OCI-LY7 (cell line): ENCODE data around the gene DENND2A. TPM values are rescaled to one million over a fixed set of nuclear protein-coding genes. Genes with fewer than 3 reads are reported as not detected.

Source experiments
- BruUV-seq: library from RNA; stranded (reverse); fragments of 400-500 nt; replicated peaks from 2 replicates; lab custom pipeline; 2021; lab: Mats Ljungman, UMichigan
- CTCF ChIA-PET: fragments of 300-600 bp; sonication (Branson Sonifier 250); formaldehyde crosslinking; loops from one replicate; lab custom pipeline; 2022; ENCODE audit warnings: antibody characterized with exemption; ENCODE audit not compliant: unreplicated experiment; lab: Charles Lee
- POLR2A ChIA-PET: fragments of 300-600 bp; sonication (Branson Sonifier 250); formaldehyde crosslinking; loops from one replicate; lab custom pipeline; 2022; ENCODE audit warnings: antibody characterized with exemption; lab: Charles Lee
- DNase-seq: peaks from one replicate; pipeline ENCODE4 v3.0.0-alpha.2; 2015; ENCODE audit warnings: low spot score
- H2AFZ ChIP-seq: fragments of 200-600 bp; sonication (generic), shearing (Covaris generic); 2 replicates; pipeline ENCODE4 v1.6.1; 2014; ENCODE audit warnings: mild to moderate bottlenecking, antibody characterized with exemption, low read length, moderate library complexity
- H3K27ac ChIP-seq: fragments of 200-600 bp; sonication (generic); 2 replicates; pipeline ENCODE4 v1.5.1; 2014; ENCODE audit warnings: mixed run types, low read depth, mild to moderate bottlenecking, moderate library complexity, low read length, inconsistent platforms; ENCODE audit not compliant: poor library complexity, severe bottlenecking
- H3K36me3 ChIP-seq: fragments of 200-600 bp; sonication (generic); 2 replicates; pipeline ENCODE4 v1.6.1; 2014; ENCODE audit warnings: mild to moderate bottlenecking, antibody characterized with exemption, low read length, moderate library complexity, mixed read lengths; ENCODE audit not compliant: insufficient read depth
- H3K4me1 ChIP-seq: fragments of 200-600 bp; sonication (generic); 2 replicates; pipeline ENCODE4 v1.5.1; 2014; ENCODE audit warnings: mild to moderate bottlenecking, low read length; ENCODE audit not compliant: insufficient read depth, poor library complexity, severe bottlenecking
- H3K4me2 ChIP-seq: fragments of 200-600 bp; sonication (generic); 2 replicates; pipeline ENCODE4 v1.6.1; 2014; ENCODE audit warnings: mild to moderate bottlenecking, low read length
- H3K4me3 ChIP-seq: fragments of 200-600 bp; sonication (generic); 2 replicates; pipeline ENCODE4 v1.5.1; 2014; ENCODE audit warnings: mild to moderate bottlenecking, low read depth, low read length; ENCODE audit not compliant: poor library complexity, severe bottlenecking
- H3K79me2 ChIP-seq: fragments of 200-600 bp; sonication (generic); 2 replicates; pipeline ENCODE4 v1.6.1; 2016; ENCODE audit warnings: low read depth, mild to moderate bottlenecking, low read length, moderate library complexity, mixed read lengths; ENCODE audit not compliant: insufficient read depth
- H3K9me2 ChIP-seq: fragments of 200-600 bp; sonication (generic); 2 replicates; pipeline ENCODE4 v1.6.1; 2016; ENCODE audit warnings: mild to moderate bottlenecking, low read length, mixed read lengths; ENCODE audit not compliant: insufficient read depth
- H3K9me3 ChIP-seq: fragments of 200-600 bp; sonication (generic); 2 replicates; pipeline ENCODE4 v1.6.1; 2014; ENCODE audit warnings: mild to moderate bottlenecking, mixed run types, low read length, mixed read lengths
- H4K20me1 ChIP-seq: fragments of 200-600 bp; sonication (generic); 2 replicates; pipeline ENCODE4 v1.6.1; 2014; ENCODE audit warnings: mild to moderate bottlenecking, antibody characterized with exemption, low read length, moderate library complexity, mixed read lengths; ENCODE audit not compliant: insufficient read depth
- EZH2phosphoT487 ChIP-seq: fragments of 200-600 bp; sonication (generic); IDR thresholded peaks from 2 replicates; pipeline ENCODE4 v1.6.1; 2018; ENCODE audit warnings: low read depth, borderline replicate concordance, mild to moderate bottlenecking, mixed run types, antibody characterized with exemption, low read length, moderate library complexity, mixed read lengths
- intact Hi-C: fragments of 100-400 bp; cut with micrococcal nuclease; formaldehyde crosslinking; loops from one replicate; pipeline ENCODE4 v1.10.0; 2022; ENCODE audit not compliant: unreplicated experiment
- total RNA-seq, 2 experiments: library from RNA; depleted of rRNA in 1 of 2; stranded (reverse); fragments of >200 nt in 1 of 2; shearing (Covaris generic) in 1 of 2; gene quantifications; 2 replicates each; pipeline ENCODE4 v1.2.3, GENCODE V29; 2014 to 2022
- TF ChIP-seq, protein P1 (sequence below): fragments of 200-600 bp; sonication (generic); conservative IDR thresholded peaks from 2 replicates; pipeline ENCODE4 v1.5.1; 2014; ENCODE audit warnings: mild to moderate bottlenecking, antibody characterized with exemption, low read length, moderate library complexity, mixed read lengths

Gene DENND2A
- total RNA-seq, 2 experiments from 2014 or later = 0.13 to 0.35 TPM

DNA sequence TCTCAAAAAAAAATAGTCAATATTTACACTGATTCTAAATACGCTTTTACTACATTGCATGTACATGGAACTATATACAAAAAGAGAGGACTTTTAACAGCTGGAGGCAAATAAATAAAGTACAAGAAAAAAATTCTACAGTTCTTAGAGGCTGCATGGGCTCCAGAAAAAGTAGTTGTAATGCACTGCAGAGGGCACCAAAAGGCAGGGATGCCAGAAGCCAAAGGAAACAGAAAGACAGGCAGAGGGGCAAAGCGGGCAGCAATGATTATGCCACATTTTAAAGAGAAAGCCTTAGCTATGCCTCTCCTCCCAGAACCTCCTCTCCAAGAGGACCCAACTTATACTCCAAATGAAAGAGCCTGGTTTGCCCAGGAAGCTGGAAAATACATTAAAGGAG, 20.5 kb upstream of the DENND2A start:
- no peaks in the 10 kb centered on the region for H3K36me3 ChIP-seq

DNA sequence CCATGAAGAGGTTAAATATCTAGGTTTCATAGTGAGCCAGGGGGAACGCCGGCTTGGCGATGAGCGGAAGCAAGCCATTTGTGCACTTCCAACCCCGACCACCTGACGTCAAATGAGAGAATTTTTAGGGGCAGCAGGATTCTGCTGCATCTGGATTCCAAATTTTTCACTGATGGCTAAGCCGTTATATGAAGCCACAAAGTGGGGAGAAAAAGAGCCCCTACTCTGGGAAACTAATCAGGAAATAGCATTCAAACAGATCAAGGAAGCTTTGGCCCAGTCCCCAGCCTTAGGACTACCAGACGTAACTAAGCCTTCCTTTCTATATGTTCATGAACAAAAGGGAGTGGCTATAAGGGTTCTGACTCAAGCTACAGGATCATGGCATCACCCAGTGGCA, 19.2 kb upstream of the DENND2A start:
- no peak overlapping the region for H3K4me3 ChIP-seq
- DNase-seq = no peak
- no peaks in the 10 kb centered on the region for H3K79me2 ChIP-seq
- H2AFZ ChIP-seq = no peak overlapping the region
- peaks cover 9% of the 10 kb centered on the region for H3K4me1 ChIP-seq
- BruUV-seq = no TSS peak
- no peak overlapping the region for H3K27ac ChIP-seq
- no peak for TF ChIP-seq EZH2phosphoT487
- TF ChIP-seq, protein P1, sequence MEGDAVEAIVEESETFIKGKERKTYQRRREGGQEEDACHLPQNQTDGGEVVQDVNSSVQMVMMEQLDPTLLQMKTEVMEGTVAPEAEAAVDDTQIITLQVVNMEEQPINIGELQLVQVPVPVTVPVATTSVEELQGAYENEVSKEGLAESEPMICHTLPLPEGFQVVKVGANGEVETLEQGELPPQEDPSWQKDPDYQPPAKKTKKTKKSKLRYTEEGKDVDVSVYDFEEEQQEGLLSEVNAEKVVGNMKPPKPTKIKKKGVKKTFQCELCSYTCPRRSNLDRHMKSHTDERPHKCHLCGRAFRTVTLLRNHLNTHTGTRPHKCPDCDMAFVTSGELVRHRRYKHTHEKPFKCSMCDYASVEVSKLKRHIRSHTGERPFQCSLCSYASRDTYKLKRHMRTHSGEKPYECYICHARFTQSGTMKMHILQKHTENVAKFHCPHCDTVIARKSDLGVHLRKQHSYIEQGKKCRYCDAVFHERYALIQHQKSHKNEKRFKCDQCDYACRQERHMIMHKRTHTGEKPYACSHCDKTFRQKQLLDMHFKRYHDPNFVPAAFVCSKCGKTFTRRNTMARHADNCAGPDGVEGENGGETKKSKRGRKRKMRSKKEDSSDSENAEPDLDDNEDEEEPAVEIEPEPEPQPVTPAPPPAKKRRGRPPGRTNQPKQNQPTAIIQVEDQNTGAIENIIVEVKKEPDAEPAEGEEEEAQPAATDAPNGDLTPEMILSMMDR = no peak
- intact Hi-C loops = no loop called here
- H3K9me3 ChIP-seq = no peaks in the 10 kb centered on the region
- no peaks in the 10 kb centered on the region for H3K9me2 ChIP-seq
- H3K4me2 ChIP-seq = no peak overlapping the region
- no peaks in the 10 kb centered on the region for H4K20me1 ChIP-seq
- CTCF ChIA-PET = no interaction called here
- POLR2A ChIA-PET = no interaction called here
- no peaks in the 10 kb centered on the region for H3K36me3 ChIP-seq

More for the DNA sequence above, 20.5 kb upstream of the DENND2A start:
- POLR2A ChIA-PET = no interaction called here
- no peaks in the 10 kb centered on the region for H3K79me2 ChIP-seq
- H3K4me2 ChIP-seq = no peak overlapping the region
- CTCF ChIA-PET = no interaction called here
- no peak overlapping the region for H2AFZ ChIP-seq
- TF ChIP-seq EZH2phosphoT487 = no peak
- TF ChIP-seq, protein P1 = 0 out of 2 replicates have a peak, but pooled peaks have one; percentile 26
- no TSS peak for BruUV-seq
- peaks cover 9% of the 10 kb centered on the region for H3K4me1 ChIP-seq
- no peak overlapping the region for H3K27ac ChIP-seq
- intact Hi-C loops = no loop called here
- no peak for DNase-seq
- H3K9me3 ChIP-seq = no peaks in the 10 kb centered on the region
- H3K4me3 ChIP-seq = no peak overlapping the region
- no peaks in the 10 kb centered on the region for H3K9me2 ChIP-seq
- no peaks in the 10 kb centered on the region for H4K20me1 ChIP-seq

DNA sequence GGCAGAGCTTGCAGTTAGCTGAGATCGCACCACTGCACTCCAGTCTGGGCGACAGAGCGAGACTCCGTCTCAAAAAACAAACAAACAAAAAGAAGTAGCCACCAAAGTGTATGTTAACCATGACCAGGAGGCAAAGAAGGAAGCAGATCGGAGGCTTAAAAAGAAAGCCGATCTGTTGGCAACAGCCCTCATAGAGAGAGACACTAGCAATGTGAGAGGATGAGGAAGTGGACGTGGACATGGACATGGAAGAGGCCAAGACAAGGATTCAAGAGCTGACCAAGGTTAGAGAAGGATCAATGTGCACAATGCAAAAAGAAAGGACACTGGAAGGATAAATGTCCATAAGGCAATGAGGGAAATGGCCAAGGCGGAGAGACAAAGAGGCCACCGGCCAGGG, 17.3 kb upstream of the DENND2A start:
- H3K4me1 ChIP-seq = peaks cover 9% of the 10 kb centered on the region
- BruUV-seq = no TSS peak
- no peak overlapping the region for H3K4me2 ChIP-seq
- H4K20me1 ChIP-seq = no peaks in the 10 kb centered on the region
- no peak overlapping the region for H3K27ac ChIP-seq
- ChIA-PET POLR2A (no interaction called here), CTCF (no interaction called here)
- H2AFZ ChIP-seq = no peak overlapping the region
- no peak for TF ChIP-seq EZH2phosphoT487
- TF ChIP-seq, protein P1 = no peak
- DNase-seq = no peak
- no peaks in the 10 kb centered on the region for H3K79me2 ChIP-seq
- H3K36me3 ChIP-seq = no peaks in the 10 kb centered on the region
- H3K9me2 ChIP-seq = no peaks in the 10 kb centered on the region
- H3K4me3 ChIP-seq = no peak overlapping the region
- no peaks in the 10 kb centered on the region for H3K9me3 ChIP-seq
- intact Hi-C loops = no loop called here
